Measurements from ENCODE around the gene CD40. TPM values are rescaled to one million over a fixed set of nuclear protein-coding genes. Genes with fewer than 3 reads are reported as not detected.

The CD40 gene
- total and polyA plus RNA-seq, 10 of the 15 experiments (the other 5 are each of a cell fraction or from before 2014, with no cell fraction given): 40.8 to 193 (median 89.5) TPM

- Histone ChIP-seq H3K9ac (ENCODE audit: control insufficient read depth, insufficient read depth, low read length) (no peak overlapping the region), H4K20me1 (ENCODE audit: control insufficient read depth, insufficient read depth) (no peaks in the 10 kb centered on the region), H3K27ac (ENCODE audit: control insufficient read depth, insufficient read depth) (no peak overlapping the region), H3K79me2 (ENCODE audit: control insufficient read depth, insufficient read depth, low read length) (no peaks in the 10 kb centered on the region), H3K4me1 (ENCODE audit: control insufficient read depth, insufficient read depth, low read length) (no peaks in the 10 kb centered on the region), H2AFZ (ENCODE audit: control insufficient read depth, low read depth, low read length) (no peak overlapping the region), H3K27me3 (replicated peaks in 1 of 2; ENCODE audit: control insufficient read depth in 2 of 2, insufficient read depth in 2 of 2, low read length in 1 of 2) (peaks cover 0 to 7% of the 10 kb centered on the region in 2 experiments; a peak in 3 of 4 replicates), H3K4me2 (ENCODE audit: control insufficient read depth, insufficient read depth) (no peak overlapping the region), H3K9me3 (replicated peaks; ENCODE audit: control insufficient read depth, insufficient read depth, low read length) (peaks cover 2% of the 10 kb centered on the region; the same call in 1 of the 3 replicates), H3K36me3 (ENCODE audit: control insufficient read depth in 2 of 2, insufficient read depth in 2 of 2, low read length in 1 of 2) (no peaks in the 10 kb centered on the region), H3K4me3 (no peak overlapping the region)
- POLR2A ChIA-PET: no interaction called here
- CTCF ChIA-PET: no interaction called here
- in situ Hi-C loops (cut with MboI): no loop called here
- intact Hi-C loops (cut with micrococcal nuclease; ENCODE audit: unreplicated experiment): no loop called here
- SMC1A ChIA-PET (ENCODE audit: uncharacterized antibody, unreplicated experiment): no interaction called here
- no peak for ATAC-seq
- no peak for FAIRE-seq
- DNase-seq (ENCODE audit: low read depth, low spot score): no peak
- TF ChIP-seq CHD2 (IDR thresholded peaks at IDR 0.05; ENCODE audit: borderline replicate concordance, low read depth, low read length) (no peak), YBX1 (IDR thresholded peaks at IDR 0.05) (no peak), ZNF592 (IDR thresholded peaks at IDR 0.05) (no peak), ASH2L (IDR thresholded peaks at IDR 0.05; ENCODE audit: borderline replicate concordance, low read depth) (no peak), JUND (IDR thresholded peaks at IDR 0.05; ENCODE audit: low read depth, low read length) (no peak), WRNIP1 (IDR thresholded peaks at IDR 0.05; ENCODE audit: borderline replicate concordance, low read depth, low read length) (no peak), SIX5 (IDR thresholded peaks at IDR 0.05; ENCODE audit: low read depth, low read length, severe bottlenecking) (no peak), PKNOX1 (IDR thresholded peaks at IDR 0.05) (no peak)
- TF ChIP-seq, protein P1, sequence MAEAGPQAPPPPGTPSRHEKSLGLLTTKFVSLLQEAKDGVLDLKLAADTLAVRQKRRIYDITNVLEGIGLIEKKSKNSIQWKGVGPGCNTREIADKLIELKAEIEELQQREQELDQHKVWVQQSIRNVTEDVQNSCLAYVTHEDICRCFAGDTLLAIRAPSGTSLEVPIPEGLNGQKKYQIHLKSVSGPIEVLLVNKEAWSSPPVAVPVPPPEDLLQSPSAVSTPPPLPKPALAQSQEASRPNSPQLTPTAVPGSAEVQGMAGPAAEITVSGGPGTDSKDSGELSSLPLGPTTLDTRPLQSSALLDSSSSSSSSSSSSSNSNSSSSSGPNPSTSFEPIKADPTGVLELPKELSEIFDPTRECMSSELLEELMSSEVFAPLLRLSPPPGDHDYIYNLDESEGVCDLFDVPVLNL (IDR thresholded peaks at IDR 0.05; ENCODE audit: low read depth, low read length): no peak
- WGBS (ENCODE audit: insufficient coverage, insufficient replicate concordance, low lambda C conversion rate, missing lambda C conversion rate): 22% methylated on average over 8 of the region's 8 CpGs
- no TSS peak for BruUV-seq (replicated peaks)
- RAD21 ChIA-PET (ENCODE audit: unreplicated experiment): no interaction called here
Measured at GRCh38 chr20:46168438-46168837, 50.3 kb downstream of the CD40 start.

Data from GM12878 (cell line).